ENCODE data around the gene OSBP2. TPM values are rescaled to one million over a fixed set of nuclear protein-coding genes. Genes with fewer than 3 reads are reported as not detected.

Gene OSBP2
- total and polyA plus RNA-seq, 9 donors, result 1.3 to 5.1 (median 1.4) TPM

DNA sequence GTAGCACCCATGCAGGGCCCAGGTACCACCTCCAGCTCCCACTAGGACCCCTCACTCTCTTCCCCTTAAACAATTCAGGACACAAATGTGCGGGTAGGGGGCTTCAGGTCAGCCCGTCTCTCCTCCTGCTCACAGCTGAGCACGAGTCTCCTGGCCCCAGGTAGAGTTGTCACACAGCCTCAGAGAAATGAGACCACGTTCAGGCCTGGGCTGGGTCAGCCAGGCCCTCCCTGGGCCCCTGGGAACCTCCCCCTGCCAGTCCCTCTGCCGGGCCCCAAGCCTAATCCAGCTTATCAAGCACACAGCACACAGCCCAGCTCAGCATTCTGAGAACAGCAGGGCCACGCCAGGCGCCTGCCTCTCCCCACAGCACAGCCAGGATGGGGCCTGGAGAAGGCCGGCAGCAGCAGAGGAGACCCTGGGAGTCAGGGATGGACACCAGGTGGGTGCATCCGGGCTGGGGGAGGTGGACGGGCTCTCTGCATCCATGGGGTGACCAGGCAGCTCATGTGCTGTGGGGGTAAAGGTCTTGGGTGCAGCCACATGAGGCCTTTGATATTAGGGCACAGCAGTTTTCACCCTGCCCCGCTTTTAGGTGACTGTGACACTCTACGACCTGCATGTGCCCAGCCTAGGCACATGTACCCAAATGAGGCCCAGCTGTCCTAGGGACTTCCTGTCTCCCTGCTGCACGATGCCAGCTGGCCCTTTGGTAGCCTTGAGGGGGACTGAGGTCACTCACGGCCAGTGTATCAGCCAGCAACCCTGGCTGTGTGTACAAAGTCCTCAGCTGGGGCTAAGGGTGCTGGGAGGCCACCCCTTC lies 186.9 kb downstream of the OSBP2 start:
- intact Hi-C loops (cut with DNase I), result no loop called here
- H3K4me1 ChIP-seq (ENCODE audit: insufficient read depth), result no peaks in the 10 kb centered on the region
- no peaks in the 10 kb centered on the region for H3K27me3 ChIP-seq
- no peak overlapping the region for H3K27ac ChIP-seq
- TF ChIP-seq, protein P1, sequence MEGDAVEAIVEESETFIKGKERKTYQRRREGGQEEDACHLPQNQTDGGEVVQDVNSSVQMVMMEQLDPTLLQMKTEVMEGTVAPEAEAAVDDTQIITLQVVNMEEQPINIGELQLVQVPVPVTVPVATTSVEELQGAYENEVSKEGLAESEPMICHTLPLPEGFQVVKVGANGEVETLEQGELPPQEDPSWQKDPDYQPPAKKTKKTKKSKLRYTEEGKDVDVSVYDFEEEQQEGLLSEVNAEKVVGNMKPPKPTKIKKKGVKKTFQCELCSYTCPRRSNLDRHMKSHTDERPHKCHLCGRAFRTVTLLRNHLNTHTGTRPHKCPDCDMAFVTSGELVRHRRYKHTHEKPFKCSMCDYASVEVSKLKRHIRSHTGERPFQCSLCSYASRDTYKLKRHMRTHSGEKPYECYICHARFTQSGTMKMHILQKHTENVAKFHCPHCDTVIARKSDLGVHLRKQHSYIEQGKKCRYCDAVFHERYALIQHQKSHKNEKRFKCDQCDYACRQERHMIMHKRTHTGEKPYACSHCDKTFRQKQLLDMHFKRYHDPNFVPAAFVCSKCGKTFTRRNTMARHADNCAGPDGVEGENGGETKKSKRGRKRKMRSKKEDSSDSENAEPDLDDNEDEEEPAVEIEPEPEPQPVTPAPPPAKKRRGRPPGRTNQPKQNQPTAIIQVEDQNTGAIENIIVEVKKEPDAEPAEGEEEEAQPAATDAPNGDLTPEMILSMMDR (IDR thresholded peaks at IDR 0.05), result no peak
- TF ChIP-seq EP300 (IDR thresholded peaks at IDR 0.05) (no peak), POLR2A (IDR thresholded peaks at IDR 0.05) (no peak)
- 68 to 78% (median 76%) methylated on average over 8 to 14 of the region's 14 CpGs for WGBS, 3 donors
- DNase-seq, result no peak
- H3K4me3 ChIP-seq, result no peak overlapping the region
- no peaks in the 10 kb centered on the region for H3K36me3 ChIP-seq
- no peaks in the 10 kb centered on the region for H3K9me3 ChIP-seq

DNA sequence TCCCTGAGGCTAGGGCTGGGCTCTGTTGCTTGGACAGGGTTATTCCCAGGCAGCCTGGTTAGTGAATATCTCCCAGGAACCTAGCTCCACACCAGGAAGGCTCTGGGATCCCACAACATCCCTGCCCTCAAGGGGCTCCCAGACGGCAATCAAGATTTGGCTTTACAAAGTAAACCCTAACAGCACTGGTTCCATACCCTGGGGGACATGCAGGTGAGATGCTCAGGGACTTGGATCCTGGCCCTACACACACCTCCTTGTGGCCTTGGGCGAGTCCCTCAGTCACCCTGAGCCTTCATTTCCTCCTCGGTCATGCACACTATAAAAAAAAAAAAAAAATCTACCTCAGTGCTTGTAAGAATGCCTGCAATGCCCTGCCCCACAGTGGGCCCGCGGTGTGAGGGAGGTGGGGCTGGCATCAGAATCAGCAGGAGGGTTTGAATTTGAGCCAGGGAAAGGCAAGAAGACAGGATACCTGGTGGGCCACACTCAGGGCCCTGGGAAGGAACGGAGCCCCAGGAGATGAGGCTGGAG lies 187.6 kb downstream of the OSBP2 start:
- Histone ChIP-seq H3K4me1 (ENCODE audit: insufficient read depth) (no peaks in the 10 kb centered on the region), H3K27ac (no peak overlapping the region), H3K9me3 (no peaks in the 10 kb centered on the region), H3K36me3 (no peaks in the 10 kb centered on the region), H3K4me3 (no peak overlapping the region), H3K27me3 (no peaks in the 10 kb centered on the region)
- intact Hi-C loops (cut with DNase I), result no loop called here
- 86 to 88% (median 88%) methylated on average over 6 of the region's 6 CpGs for WGBS, 3 donors
- no peak for DNase-seq
- TF ChIP-seq EP300 (IDR thresholded peaks at IDR 0.05), result no peak
- TF ChIP-seq POLR2A (IDR thresholded peaks at IDR 0.05), result no peak
- TF ChIP-seq, protein P1 (IDR thresholded peaks at IDR 0.05), result no peak

- TF ChIP-seq POLR2A (IDR thresholded peaks at IDR 0.05), result no peak
- Histone ChIP-seq H3K9me3 (no peaks in the 10 kb centered on the region), H3K27me3 (no peaks in the 10 kb centered on the region), H3K36me3 (no peaks in the 10 kb centered on the region), H3K4me1 (ENCODE audit: insufficient read depth) (no peaks in the 10 kb centered on the region), H3K4me3 (no peak overlapping the region), H3K27ac (no peak overlapping the region)
- intact Hi-C loops (cut with DNase I), result no loop called here
- 87 to 94% (median 89%) methylated on average over 4 of the region's 4 CpGs for WGBS, 3 donors
- DNase-seq, result no peak
Observed at GRCh38 chr22:30882974-30883533, 188.4 kb downstream of the OSBP2 start.

GRCh38 chr22:30883586-30884145 lies 189.0 kb downstream of the OSBP2 start:
- Histone ChIP-seq H3K4me3 (no peak overlapping the region), H3K9me3 (no peaks in the 10 kb centered on the region), H3K4me1 (ENCODE audit: insufficient read depth) (no peaks in the 10 kb centered on the region), H3K36me3 (no peaks in the 10 kb centered on the region), H3K27me3 (no peaks in the 10 kb centered on the region), H3K27ac (no peak overlapping the region)
- DNase-seq, result no peak
- no peak for TF ChIP-seq POLR2A (IDR thresholded peaks at IDR 0.05)
- TF ChIP-seq, protein P1 (IDR thresholded peaks at IDR 0.05), result no peak
- no peak for TF ChIP-seq EP300 (IDR thresholded peaks at IDR 0.05)
- intact Hi-C loops (cut with DNase I), result no loop called here
- 89 to 94% (median 93%) methylated on average over 7 of the region's 7 CpGs for WGBS, 3 donors
